K562 (cell line): Measurements from ENCODE around the gene NPNT. TPM values are rescaled to one million over a fixed set of nuclear protein-coding genes. Genes with fewer than 3 reads are reported as not detected.

ENCODE experiments used
- CAMTA2 ChIP-seq: fragments of 250-450 bp; sonication (Bioruptor Pico); conservative IDR thresholded peaks from 2 replicates; pipeline ENCODE4 v1.5.1; 2022
- COPS2 ChIP-seq: fragments of 450-650 bp; conservative IDR thresholded peaks from 2 replicates; pipeline ENCODE4 v1.6.1; 2016; ENCODE audit warnings: mild to moderate bottlenecking, moderate library complexity
- CXXC5 ChIP-seq: fragments of 250-450 bp; sonication (Bioruptor Pico); IDR thresholded peaks from 2 replicates; pipeline ENCODE4 v1.8.0; 2022; ENCODE audit warnings: inconsistent platforms, mild to moderate bottlenecking, moderate library complexity
- DIDO1 ChIP-seq: fragments of 450-650 bp; IDR thresholded peaks from 2 replicates; pipeline ENCODE4 v1.6.1; 2016; ENCODE audit warnings: low read depth, missing biosample characterization, missing genetic modification characterization
- HNRNPLL ChIP-seq: fragments of 200-400 bp; formaldehyde crosslinking; IDR thresholded peaks from 2 replicates; pipeline ENCODE4 v1.6.1; 2017; ENCODE audit warnings: low read length, low read depth, mild to moderate bottlenecking; ENCODE audit not compliant: poor library complexity, severe bottlenecking
- MCM2 ChIP-seq: fragments of 450-650 bp; IDR thresholded peaks from 2 replicates; pipeline ENCODE4 v1.6.1; 2017; ENCODE audit warnings: low read depth, mild to moderate bottlenecking
- NR2C1 ChIP-seq, 2 experiments: fragments of 450-650 bp; IDR thresholded peaks; 2 replicates each; pipeline ENCODE4 v1.6.1; 2017; ENCODE audit warnings: mild to moderate bottlenecking in 2 of 2, antibody characterized with exemption in 1 of 2, inconsistent platforms in 1 of 2, missing compliant biosample characterization in 1 of 2, missing genetic modification characterization in 1 of 2
- RBM25 ChIP-seq: fragments of 200-400 bp; formaldehyde crosslinking; IDR thresholded peaks from 2 replicates; pipeline ENCODE4 v1.6.1; 2018; ENCODE audit warnings: low read length, low read depth, moderate library complexity; ENCODE audit not compliant: severe bottlenecking
- RNF2 ChIP-seq: sonication (generic); IDR thresholded peaks from 2 replicates; pipeline ENCODE4 v1.6.1; 2016
- SIN3B ChIP-seq: fragments of 450-650 bp; IDR thresholded peaks from 2 replicates; pipeline ENCODE4 v1.6.1; 2017; ENCODE audit warnings: low read depth, mild to moderate bottlenecking, moderate library complexity
- SMAD1 ChIP-seq: fragments of 150-350 bp; IDR thresholded peaks from 2 replicates; pipeline ENCODE4 v1.6.1; 2014; ENCODE audit warnings: low read length, low read depth; ENCODE audit not compliant: partially characterized antibody
- SREBF2 ChIP-seq: sonication (generic); formaldehyde crosslinking; IDR thresholded peaks from 2 replicates; pipeline ENCODE4 v1.4.0; 2020; ENCODE audit warnings: mild to moderate bottlenecking, missing genetic modification reagents
- polyA plus RNA-seq, 8 experiments: library from polyadenylated mRNA; depleted of rRNA in 4 of 8; stranded (reverse) in 5 of 8; unstranded in 3 of 8; fragments of >200 nt; fragmentation: Nextera tagmentation in 2 of 8; fragmentation: Illumina TruSeq in 1 of 8; extraction: Ambion mirVana in 2 of 8; extraction: Trizol in 1 of 8; gene quantifications; 2 replicates each; pipeline versions ENCODE4 v1.2.1 to v1.2.3, GENCODE V29; 2011 to 2014; ENCODE audit warnings: inconsistent platforms in 1 of 8, missing spikeins in 1 of 8
- total RNA-seq, 7 experiments: library from RNA; depleted of rRNA in 6 of 7; stranded (reverse); fragments of >200 nt in 6 of 7; fragmentation: Illumina TruSeq in 2 of 7; extraction: Trizol in 2 of 7; gene quantifications; 2 replicates each; pipeline versions ENCODE4 v1.2.1 to v1.2.3, GENCODE V29; 2011 to 2021; ENCODE audit warnings: low replicate concordance in 1 of 7
- TF ChIP-seq, protein P1 (sequence below): fragments of 250-450 bp; sonication (Bioruptor Pico); IDR thresholded peaks from 2 replicates; pipeline ENCODE4 v1.5.0; 2021
- TF ChIP-seq, protein P2 (sequence below), 2 experiments: fragments of 450-650 bp; IDR thresholded peaks; 2 replicates each; pipeline ENCODE4 v1.6.1; 2018; ENCODE audit warnings: mild to moderate bottlenecking in 2 of 2, low read depth in 1 of 2; ENCODE audit not compliant: partially characterized antibody in 2 of 2
- TF ChIP-seq, protein P3 (sequence below): fragments of 250-450 bp; sonication (Bioruptor Pico); IDR thresholded peaks from 2 replicates; pipeline ENCODE4 v1.9.0; 2021; ENCODE audit warnings: mild to moderate bottlenecking, inconsistent platforms
- TF ChIP-seq, protein P4 (sequence below): sonication (generic); formaldehyde crosslinking; IDR thresholded peaks from 2 replicates; pipeline ENCODE4 v1.8.0; 2022; ENCODE audit warnings: mild to moderate bottlenecking, missing genetic modification reagents
- TF ChIP-seq, protein P5 (sequence below): fragments of 450-650 bp; formaldehyde crosslinking; IDR thresholded peaks from 2 replicates; pipeline ENCODE4 v1.4.0; 2022; ENCODE audit warnings: mild to moderate bottlenecking, moderate library complexity

Gene NPNT
- total and polyA plus RNA-seq, 9 of the 15 experiments (the other 6 are each of a cell fraction or from before 2014, with no cell fraction given): 0.22 TPM; not detected in 8

DNA sequence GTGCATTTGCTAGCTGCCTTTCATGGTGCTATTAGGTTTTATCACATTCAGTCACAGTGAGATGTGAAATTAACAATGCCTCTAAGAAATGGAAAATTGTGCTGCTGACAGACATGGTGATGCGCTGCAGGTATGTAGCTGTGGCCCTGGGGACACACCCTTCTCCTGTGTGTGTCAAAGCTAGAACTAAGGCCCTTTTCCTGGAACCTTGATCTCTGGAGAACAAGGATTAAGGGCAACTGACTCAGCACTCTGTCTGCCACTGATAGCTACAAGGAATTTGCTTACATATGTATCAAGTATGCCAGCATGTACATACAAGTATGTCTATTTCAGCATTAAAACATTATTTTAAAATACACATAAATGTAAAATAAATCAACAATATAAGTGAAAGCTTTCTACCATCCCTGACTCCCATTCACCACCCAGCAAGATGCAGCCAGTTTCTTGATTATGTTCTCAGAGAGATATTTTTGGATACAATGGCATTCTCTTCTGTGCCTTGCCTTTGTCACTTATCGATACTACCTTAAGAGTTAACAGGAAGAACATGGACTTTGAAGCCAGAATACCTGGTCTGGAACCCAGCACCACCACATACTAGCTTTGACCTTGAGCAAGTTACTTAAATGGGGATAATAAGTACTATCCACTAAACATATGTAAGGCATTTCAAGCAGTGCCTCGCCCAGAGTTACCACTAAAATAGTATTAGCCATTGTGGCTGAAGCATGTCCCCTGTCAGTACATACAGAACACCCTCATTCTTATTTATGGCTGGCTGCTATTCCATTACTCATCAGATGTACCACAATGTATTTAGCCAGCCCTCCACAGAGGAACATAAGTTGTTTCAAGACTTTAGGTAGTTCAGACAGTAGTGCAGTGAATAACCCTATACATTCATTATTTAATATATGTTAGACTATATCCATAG lies 68.5 kb downstream of the NPNT start (continued):
- TF ChIP-seq NR2C1 (IDR thresholded peaks at IDR 0.05): no peak
- TF ChIP-seq NR2C1 (tag; IDR thresholded peaks at IDR 0.05): no peak
- TF ChIP-seq, protein P1, sequence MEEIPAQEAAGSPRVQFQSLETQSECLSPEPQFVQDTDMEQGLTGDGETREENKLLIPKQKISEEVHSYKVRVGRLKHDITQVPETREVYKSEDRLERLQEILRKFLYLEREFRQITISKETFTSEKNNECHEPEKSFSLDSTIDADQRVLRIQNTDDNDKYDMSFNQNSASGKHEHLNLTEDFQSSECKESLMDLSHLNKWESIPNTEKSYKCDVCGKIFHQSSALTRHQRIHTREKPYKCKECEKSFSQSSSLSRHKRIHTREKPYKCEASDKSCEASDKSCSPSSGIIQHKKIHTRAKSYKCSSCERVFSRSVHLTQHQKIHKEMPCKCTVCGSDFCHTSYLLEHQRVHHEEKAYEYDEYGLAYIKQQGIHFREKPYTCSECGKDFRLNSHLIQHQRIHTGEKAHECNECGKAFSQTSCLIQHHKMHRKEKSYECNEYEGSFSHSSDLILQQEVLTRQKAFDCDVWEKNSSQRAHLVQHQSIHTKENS (CRISPR knock-in tag): no peak
- TF ChIP-seq, protein P2, sequence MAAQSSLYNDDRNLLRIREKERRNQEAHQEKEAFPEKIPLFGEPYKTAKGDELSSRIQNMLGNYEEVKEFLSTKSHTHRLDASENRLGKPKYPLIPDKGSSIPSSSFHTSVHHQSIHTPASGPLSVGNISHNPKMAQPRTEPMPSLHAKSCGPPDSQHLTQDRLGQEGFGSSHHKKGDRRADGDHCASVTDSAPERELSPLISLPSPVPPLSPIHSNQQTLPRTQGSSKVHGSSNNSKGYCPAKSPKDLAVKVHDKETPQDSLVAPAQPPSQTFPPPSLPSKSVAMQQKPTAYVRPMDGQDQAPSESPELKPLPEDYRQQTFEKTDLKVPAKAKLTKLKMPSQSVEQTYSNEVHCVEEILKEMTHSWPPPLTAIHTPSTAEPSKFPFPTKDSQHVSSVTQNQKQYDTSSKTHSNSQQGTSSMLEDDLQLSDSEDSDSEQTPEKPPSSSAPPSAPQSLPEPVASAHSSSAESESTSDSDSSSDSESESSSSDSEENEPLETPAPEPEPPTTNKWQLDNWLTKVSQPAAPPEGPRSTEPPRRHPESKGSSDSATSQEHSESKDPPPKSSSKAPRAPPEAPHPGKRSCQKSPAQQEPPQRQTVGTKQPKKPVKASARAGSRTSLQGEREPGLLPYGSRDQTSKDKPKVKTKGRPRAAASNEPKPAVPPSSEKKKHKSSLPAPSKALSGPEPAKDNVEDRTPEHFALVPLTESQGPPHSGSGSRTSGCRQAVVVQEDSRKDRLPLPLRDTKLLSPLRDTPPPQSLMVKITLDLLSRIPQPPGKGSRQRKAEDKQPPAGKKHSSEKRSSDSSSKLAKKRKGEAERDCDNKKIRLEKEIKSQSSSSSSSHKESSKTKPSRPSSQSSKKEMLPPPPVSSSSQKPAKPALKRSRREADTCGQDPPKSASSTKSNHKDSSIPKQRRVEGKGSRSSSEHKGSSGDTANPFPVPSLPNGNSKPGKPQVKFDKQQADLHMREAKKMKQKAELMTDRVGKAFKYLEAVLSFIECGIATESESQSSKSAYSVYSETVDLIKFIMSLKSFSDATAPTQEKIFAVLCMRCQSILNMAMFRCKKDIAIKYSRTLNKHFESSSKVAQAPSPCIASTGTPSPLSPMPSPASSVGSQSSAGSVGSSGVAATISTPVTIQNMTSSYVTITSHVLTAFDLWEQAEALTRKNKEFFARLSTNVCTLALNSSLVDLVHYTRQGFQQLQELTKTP (IDR thresholded peaks at IDR 0.05; ENCODE audit: low read depth in 1 of 2, partially characterized antibody in 2 of 2): no peak
- no peak for TF ChIP-seq CXXC5 (CRISPR knock-in tag)
- no peak for TF ChIP-seq HNRNPLL
- TF ChIP-seq SIN3B: no peak
- TF ChIP-seq CAMTA2 (CRISPR knock-in tag): no peak
- TF ChIP-seq COPS2: no peak
- TF ChIP-seq MCM2: no peak
- no peak for TF ChIP-seq RNF2
- no peak for TF ChIP-seq SREBF2
- TF ChIP-seq, protein P3, sequence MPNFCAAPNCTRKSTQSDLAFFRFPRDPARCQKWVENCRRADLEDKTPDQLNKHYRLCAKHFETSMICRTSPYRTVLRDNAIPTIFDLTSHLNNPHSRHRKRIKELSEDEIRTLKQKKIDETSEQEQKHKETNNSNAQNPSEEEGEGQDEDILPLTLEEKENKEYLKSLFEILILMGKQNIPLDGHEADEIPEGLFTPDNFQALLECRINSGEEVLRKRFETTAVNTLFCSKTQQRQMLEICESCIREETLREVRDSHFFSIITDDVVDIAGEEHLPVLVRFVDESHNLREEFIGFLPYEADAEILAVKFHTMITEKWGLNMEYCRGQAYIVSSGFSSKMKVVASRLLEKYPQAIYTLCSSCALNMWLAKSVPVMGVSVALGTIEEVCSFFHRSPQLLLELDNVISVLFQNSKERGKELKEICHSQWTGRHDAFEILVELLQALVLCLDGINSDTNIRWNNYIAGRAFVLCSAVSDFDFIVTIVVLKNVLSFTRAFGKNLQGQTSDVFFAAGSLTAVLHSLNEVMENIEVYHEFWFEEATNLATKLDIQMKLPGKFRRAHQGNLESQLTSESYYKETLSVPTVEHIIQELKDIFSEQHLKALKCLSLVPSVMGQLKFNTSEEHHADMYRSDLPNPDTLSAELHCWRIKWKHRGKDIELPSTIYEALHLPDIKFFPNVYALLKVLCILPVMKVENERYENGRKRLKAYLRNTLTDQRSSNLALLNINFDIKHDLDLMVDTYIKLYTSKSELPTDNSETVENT (CRISPR knock-in tag): no peak
- no peak for TF ChIP-seq RBM25
- TF ChIP-seq, protein P4, sequence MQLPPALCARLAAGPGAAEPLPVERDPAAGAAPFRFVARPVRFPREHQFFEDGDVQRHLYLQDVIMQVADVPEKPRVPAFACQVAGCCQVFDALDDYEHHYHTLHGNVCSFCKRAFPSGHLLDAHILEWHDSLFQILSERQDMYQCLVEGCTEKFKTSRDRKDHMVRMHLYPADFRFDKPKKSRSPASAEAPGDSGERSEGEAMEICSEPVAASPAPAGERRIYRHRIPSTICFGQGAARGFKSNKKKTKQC (CRISPR knock-in tag): no peak
- no peak for TF ChIP-seq DIDO1 (tag)
- TF ChIP-seq, protein P5, sequence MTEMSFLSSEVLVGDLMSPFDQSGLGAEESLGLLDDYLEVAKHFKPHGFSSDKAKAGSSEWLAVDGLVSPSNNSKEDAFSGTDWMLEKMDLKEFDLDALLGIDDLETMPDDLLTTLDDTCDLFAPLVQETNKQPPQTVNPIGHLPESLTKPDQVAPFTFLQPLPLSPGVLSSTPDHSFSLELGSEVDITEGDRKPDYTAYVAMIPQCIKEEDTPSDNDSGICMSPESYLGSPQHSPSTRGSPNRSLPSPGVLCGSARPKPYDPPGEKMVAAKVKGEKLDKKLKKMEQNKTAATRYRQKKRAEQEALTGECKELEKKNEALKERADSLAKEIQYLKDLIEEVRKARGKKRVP (CRISPR knock-in tag): no peak
- TF ChIP-seq SMAD1: no peak
